MM.1S (cell line): ENCODE data around the gene PCYOX1L.

Experiments
- DNase-seq: peaks from one replicate; pipeline ENCODE4 v3.0.0-alpha.2; 2015
- H2AFZ ChIP-seq: fragments of 300-600 bp; sonication (generic); 2 replicates; pipeline ENCODE4 v1.6.0; 2016; ENCODE audit warnings: antibody characterized with exemption, low read length
- H3F3A ChIP-seq: fragments of 300-600 bp; sonication (generic); 2 replicates; pipeline ENCODE4 v1.6.1; 2016; ENCODE audit warnings: mild to moderate bottlenecking, antibody characterized with exemption, low read length, moderate library complexity, mixed read lengths; ENCODE audit not compliant: insufficient read depth
- H3K27ac ChIP-seq: fragments of 300-600 bp; sonication (generic); 2 replicates; pipeline ENCODE4 v1.5.1; 2016; ENCODE audit warnings: mild to moderate bottlenecking, low read length
- H3K27me3 ChIP-seq: fragments of 300-600 bp; sonication (generic); replicated peaks from 2 replicates; pipeline ENCODE4 v1.6.0; 2016; ENCODE audit warnings: low read length; ENCODE audit not compliant: insufficient read depth
- H3K36me3 ChIP-seq: fragments of 300-600 bp; sonication (generic); replicated peaks from 2 replicates; pipeline ENCODE4 v1.6.1; 2016; ENCODE audit warnings: mild to moderate bottlenecking, low read length, mixed read lengths; ENCODE audit not compliant: insufficient read depth
- H3K4me1 ChIP-seq: fragments of 300-600 bp; sonication (generic); 2 replicates; pipeline ENCODE4 v1.6.1; 2016; ENCODE audit warnings: low read length, mixed read lengths
- H3K4me2 ChIP-seq: fragments of 300-600 bp; sonication (generic); 2 replicates; pipeline ENCODE4 v1.6.0; 2016; ENCODE audit warnings: low read depth, low read length
- H3K4me3 ChIP-seq: fragments of 300-600 bp; sonication (generic); 2 replicates; pipeline ENCODE4 v1.5.1; 2016; ENCODE audit warnings: low read length, mixed read lengths
- H3K79me2 ChIP-seq: fragments of 300-600 bp; sonication (generic); 2 replicates; pipeline ENCODE4 v1.6.1; 2016; ENCODE audit warnings: mixed run types, low read length, mixed read lengths
- H3K9ac ChIP-seq: fragments of 300-600 bp; sonication (generic); 2 replicates; pipeline ENCODE4 v1.6.1; 2016; ENCODE audit warnings: low read length, mixed read lengths
- H3K9me2 ChIP-seq: fragments of 300-600 bp; sonication (generic); replicated peaks from 2 replicates; pipeline ENCODE4 v1.6.1; 2016; ENCODE audit warnings: mild to moderate bottlenecking, low read length, mixed read lengths; ENCODE audit not compliant: insufficient read depth
- H3K9me3 ChIP-seq: fragments of 300-600 bp; sonication (generic); replicated peaks from 2 replicates; pipeline ENCODE4 v1.6.1; 2016; ENCODE audit warnings: mild to moderate bottlenecking, low read length, mixed read lengths; ENCODE audit not compliant: insufficient read depth
- H4K20me1 ChIP-seq: fragments of 300-600 bp; sonication (generic); 2 replicates; pipeline ENCODE4 v1.6.1; 2016; ENCODE audit warnings: mild to moderate bottlenecking, low read length, moderate library complexity, mixed read lengths; ENCODE audit not compliant: insufficient read depth
- CTCF ChIP-seq: fragments of 300-600 bp; sonication (generic); IDR thresholded peaks from 2 replicates; pipeline ENCODE4 v1.5.1; 2016; ENCODE audit warnings: antibody characterized with exemption, low read length, mixed read lengths
- EZH2 ChIP-seq: fragments of 300-600 bp; sonication (generic); optimal IDR thresholded peaks from 2 replicates; pipeline ENCODE3; 2017; ENCODE audit warnings: low read depth, mild to moderate bottlenecking, antibody characterized with exemption, low read length, mixed read lengths
- EZH2phosphoT487 ChIP-seq: fragments of 300-600 bp; sonication (generic); IDR thresholded peaks from 2 replicates; pipeline ENCODE4 v1.6.1; 2018; ENCODE audit warnings: antibody characterized with exemption, low read length

PCYOX1L gene

GRCh38 chr5:149409268-149409948, 51.6 kb downstream of the PCYOX1L start:
- no peak for DNase-seq
- TF ChIP-seq CTCF, result no peak
- no peak for TF ChIP-seq EZH2
- no peak for TF ChIP-seq EZH2phosphoT487
- H3K79me2 ChIP-seq, result no peaks in the 10 kb centered on the region

DNA sequence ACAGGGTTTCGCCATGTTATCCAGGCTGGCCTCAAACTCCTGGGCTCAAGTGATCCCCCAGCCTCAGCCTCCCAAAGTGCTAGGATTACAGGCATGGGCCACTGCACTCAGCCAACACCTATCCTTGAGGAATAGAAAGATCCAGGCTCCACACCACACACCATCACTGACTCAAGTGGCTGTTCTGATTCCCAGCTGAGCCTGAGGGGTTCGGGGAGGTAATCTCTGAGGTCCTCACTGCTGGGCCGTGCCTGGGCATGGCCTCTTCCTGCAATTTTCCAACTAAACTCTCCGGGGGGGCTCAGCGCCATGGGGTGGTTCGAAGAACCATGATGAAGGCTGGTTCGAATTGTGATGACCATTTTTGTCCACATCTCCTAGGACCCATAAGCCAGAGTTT, 52.2 kb downstream of the PCYOX1L start:
- Histone ChIP-seq H3K9ac (no peak overlapping the region), H4K20me1 (no peaks in the 10 kb centered on the region)

More at GRCh38 chr5:149409268-149409948, 51.6 kb downstream of the PCYOX1L start:
- Histone ChIP-seq H3K4me2 (no peak overlapping the region), H3K9me3 (no peaks in the 10 kb centered on the region), H3K27me3 (no peaks in the 10 kb centered on the region), H3K9ac (no peak overlapping the region), H3K27ac (no peak overlapping the region), H3K4me1 (no peaks in the 10 kb centered on the region), H2AFZ (no peak overlapping the region), H3F3A (no peaks in the 10 kb centered on the region), H4K20me1 (no peaks in the 10 kb centered on the region), H3K9me2 (no peaks in the 10 kb centered on the region), H3K36me3 (no peaks in the 10 kb centered on the region), H3K4me3 (no peak overlapping the region)

GRCh38 chr5:149410721-149411432, 53.0 kb downstream of the PCYOX1L start:
- no peaks in the 10 kb centered on the region for H3K9me2 ChIP-seq
- H3K4me2 ChIP-seq, result no peak overlapping the region
- no peak overlapping the region for H3K4me3 ChIP-seq
- H3F3A ChIP-seq, result no peaks in the 10 kb centered on the region
- no peaks in the 10 kb centered on the region for H3K36me3 ChIP-seq
- no peaks in the 10 kb centered on the region for H4K20me1 ChIP-seq
- no peak overlapping the region for H3K9ac ChIP-seq
- DNase-seq, result no peak
- no peak overlapping the region for H2AFZ ChIP-seq
- H3K27ac ChIP-seq, result no peak overlapping the region
- H3K79me2 ChIP-seq, result no peaks in the 10 kb centered on the region
- no peaks in the 10 kb centered on the region for H3K9me3 ChIP-seq
- H3K27me3 ChIP-seq, result no peaks in the 10 kb centered on the region
- no peaks in the 10 kb centered on the region for H3K4me1 ChIP-seq
- TF ChIP-seq EZH2, result no peak
- no peak for TF ChIP-seq CTCF
- TF ChIP-seq EZH2phosphoT487, result no peak

More for the DNA sequence above, 52.2 kb downstream of the PCYOX1L start:
- no peaks in the 10 kb centered on the region for H3K27me3 ChIP-seq
- DNase-seq, result no peak
- TF ChIP-seq EZH2phosphoT487, result no peak
- TF ChIP-seq EZH2, result no peak
- TF ChIP-seq CTCF, result no peak
- no peaks in the 10 kb centered on the region for H3K9me2 ChIP-seq
- no peak overlapping the region for H2AFZ ChIP-seq
- H3K4me2 ChIP-seq, result no peak overlapping the region
- H3K4me1 ChIP-seq, result no peaks in the 10 kb centered on the region
- H3K79me2 ChIP-seq, result no peaks in the 10 kb centered on the region
- H3K36me3 ChIP-seq, result no peaks in the 10 kb centered on the region
- no peaks in the 10 kb centered on the region for H3F3A ChIP-seq
- H3K9me3 ChIP-seq, result no peaks in the 10 kb centered on the region
- H3K4me3 ChIP-seq, result no peak overlapping the region
- no peak overlapping the region for H3K27ac ChIP-seq
